GM18868 (cell line): ENCODE measurements around the gene ACSS3.
"Not testable (repeated sequence)": the region's sequence is repeated elsewhere in the genome, so short reads cannot be mapped to it uniquely, and the experiment has no call there.

Experiments
- ATAC-seq: cut with Tn5 transposase; IDR thresholded peaks from one replicate; pipeline ENCODE4 v1.9.1; 2021; ENCODE audit warnings: mild to moderate bottlenecking, moderate library complexity; ENCODE audit not compliant: unreplicated experiment

ACSS3 gene

GRCh38 chr12:81166790-81167189 lies 88.9 kb downstream of the ACSS3 start:
- ATAC-seq = no peak

GRCh38 chr12:81167694-81168093 lies 89.8 kb downstream of the ACSS3 start:
- ATAC-seq = no peak

GRCh38 chr12:81168445-81168844 lies 90.6 kb downstream of the ACSS3 start:
- no peak for ATAC-seq

- ATAC-seq = no peak
These were observed 92.2 kb downstream of the ACSS3 start for GRCh38 chr12:81170072-81170471.

- ATAC-seq = no peak
These were observed 95.0 kb downstream of the ACSS3 start for GRCh38 chr12:81172851-81173250.

- ATAC-seq = no peak
These were observed 96.8 kb downstream of the ACSS3 start for GRCh38 chr12:81174664-81175063.

- ATAC-seq = no peak
These were observed 98.9 kb downstream of the ACSS3 start for GRCh38 chr12:81176796-81177195.

- ATAC-seq = no peak
These were observed 103.8 kb downstream of the ACSS3 start for GRCh38 chr12:81181691-81182090.

GRCh38 chr12:81187686-81188085 lies 109.8 kb downstream of the ACSS3 start:
- no peak for ATAC-seq

GRCh38 chr12:81196595-81196994 lies 118.7 kb downstream of the ACSS3 start:
- ATAC-seq = no peak

GRCh38 chr12:81200561-81200960 lies 122.7 kb downstream of the ACSS3 start:
- not testable (repeated sequence) for ATAC-seq

- ATAC-seq = no peak
These were observed 125.9 kb downstream of the ACSS3 start for GRCh38 chr12:81203671-81204204.

- ATAC-seq = no peak
These were observed 127.5 kb downstream of the ACSS3 start for GRCh38 chr12:81205416-81205815.

GRCh38 chr12:81206429-81206828 lies 128.6 kb downstream of the ACSS3 start:
- ATAC-seq = no peak

GRCh38 chr12:81207173-81207572 lies 129.3 kb downstream of the ACSS3 start:
- no peak for ATAC-seq

GRCh38 chr12:81207664-81208063 lies 129.8 kb downstream of the ACSS3 start:
- no peak for ATAC-seq

GRCh38 chr12:81208187-81208911 lies 130.5 kb downstream of the ACSS3 start:
- no peak for ATAC-seq

- no peak for ATAC-seq
These were observed 131.1 kb downstream of the ACSS3 start for GRCh38 chr12:81209012-81209411.

GRCh38 chr12:81209772-81210225 lies 131.9 kb downstream of the ACSS3 start:
- ATAC-seq = not testable (repeated sequence)

GRCh38 chr12:81211306-81211705 lies 133.4 kb downstream of the ACSS3 start:
- no peak for ATAC-seq

- ATAC-seq = no peak
These were observed 135.3 kb downstream of the ACSS3 start for GRCh38 chr12:81212996-81213696.

GRCh38 chr12:81216739-81217138 lies 138.9 kb downstream of the ACSS3 start:
- no peak for ATAC-seq
